ENCODE measurements around the gene P2RY14.

DNA sequence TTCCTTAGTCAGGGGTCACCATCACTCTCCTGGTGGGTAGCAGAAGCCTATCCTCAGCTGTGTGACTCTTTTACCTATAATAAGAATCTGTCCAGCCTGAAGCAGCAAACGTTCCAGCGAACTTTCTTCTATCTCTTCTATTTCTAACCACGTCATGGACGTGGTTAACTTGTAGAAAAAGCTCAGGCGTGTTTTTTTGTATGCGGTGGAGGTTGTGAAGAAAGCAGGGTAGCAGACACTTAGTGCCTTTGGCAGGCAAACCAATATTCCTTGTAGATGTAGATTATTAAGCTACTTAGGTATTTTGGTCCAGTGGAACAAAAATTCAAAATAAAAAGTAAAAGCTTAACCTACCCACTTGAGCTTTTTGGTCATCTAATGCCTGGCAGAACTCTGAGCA, 43.5 kb downstream of the P2RY14 start:
- no peak for TF ChIP-seq CTCF (IDR thresholded peaks at IDR 0.05)
- TF ChIP-seq POLR2A (IDR thresholded peaks at IDR 0.05), result no peak
